ENCODE measurements around the gene FMN1.
A peak's percentile ranks its signal among the peaks of the same experiment; 100 is the strongest.

The FMN1 gene

GRCh38 chr15:32919749-32920414 is 274.6 kb downstream of the FMN1 start:
- DNase-seq, result no peak

DNA sequence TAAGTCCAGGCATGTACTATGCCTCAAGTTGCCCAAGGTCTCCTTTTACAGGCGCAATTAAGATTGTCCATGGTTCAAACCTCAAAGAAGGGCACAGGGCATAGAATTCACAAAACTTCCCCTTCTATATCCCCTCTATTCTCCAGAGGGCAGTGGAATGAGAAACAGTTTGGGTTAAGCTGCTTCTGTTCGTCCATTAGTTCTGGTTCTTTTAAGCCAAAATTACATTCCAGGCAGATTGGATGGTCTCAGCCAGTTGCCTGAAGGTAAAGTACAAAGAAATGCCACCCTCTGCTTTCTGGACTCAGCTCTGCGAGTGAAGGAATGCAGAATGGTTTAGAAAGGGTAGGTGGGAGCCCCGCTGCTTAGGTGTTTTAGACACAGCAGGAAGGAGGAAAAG is 276.0 kb downstream of the FMN1 start:
- DNase-seq, result no peak

DNA sequence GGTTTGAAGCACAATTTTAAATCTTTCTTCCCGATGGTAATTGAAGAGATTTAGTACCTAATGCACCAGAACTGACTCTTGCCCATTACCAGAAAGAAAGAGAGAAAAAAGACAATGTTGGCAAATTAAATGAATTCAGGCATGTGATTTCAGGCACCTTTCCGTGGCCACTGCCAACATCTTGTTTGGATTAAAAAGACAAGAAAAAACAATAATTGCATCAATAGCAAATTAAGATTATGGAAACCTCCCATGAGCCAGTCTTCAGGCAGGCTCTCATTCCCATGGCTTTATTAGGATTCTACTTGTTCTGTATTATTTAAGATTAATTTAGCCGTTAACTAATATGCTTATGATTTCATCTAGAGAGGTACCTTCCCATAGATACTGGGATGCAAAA is 283.7 kb downstream of the FMN1 start:
- DNase-seq, result no peak

GRCh38 chr15:32909431-32909830 is 285.1 kb downstream of the FMN1 start:
- DNase-seq, result no peak

- DNase-seq, result no peak
Measured at GRCh38 chr15:32908872-32909271, 285.6 kb downstream of the FMN1 start.

DNA sequence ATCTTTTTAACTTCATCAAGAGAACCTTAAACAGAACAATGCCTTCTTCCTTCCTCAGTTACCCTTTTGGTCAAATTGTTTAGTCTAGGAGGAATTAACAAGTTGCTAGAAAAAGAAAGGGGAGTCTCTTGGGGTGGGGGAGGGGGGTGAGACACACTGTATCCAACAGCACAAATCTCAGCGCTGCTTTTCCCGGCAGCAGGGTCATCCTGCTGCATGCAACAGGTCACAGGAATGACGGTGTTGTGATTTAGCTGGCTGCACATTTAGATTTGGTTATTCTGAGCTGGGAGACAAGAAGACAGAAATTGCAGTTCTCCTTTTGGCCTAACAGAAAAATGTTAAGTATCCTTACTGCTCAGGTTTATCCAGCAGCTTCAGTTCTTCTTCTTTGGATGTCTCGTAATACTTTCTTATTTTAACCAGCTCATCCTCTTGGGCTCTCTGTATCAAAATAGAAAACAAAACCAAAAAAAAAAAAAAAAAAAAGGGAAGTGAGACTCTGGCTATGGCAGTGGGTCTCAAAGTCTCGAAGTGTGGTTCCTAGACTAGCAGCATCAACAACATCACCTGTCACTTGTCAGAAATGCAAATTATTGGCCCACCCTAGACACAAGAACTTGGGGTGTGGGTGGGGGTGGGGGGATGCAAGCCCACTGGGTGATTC is 286.2 kb downstream of the FMN1 start:
- DNase-seq, result peak in 2 of 14 donors; percentile 3

DNA sequence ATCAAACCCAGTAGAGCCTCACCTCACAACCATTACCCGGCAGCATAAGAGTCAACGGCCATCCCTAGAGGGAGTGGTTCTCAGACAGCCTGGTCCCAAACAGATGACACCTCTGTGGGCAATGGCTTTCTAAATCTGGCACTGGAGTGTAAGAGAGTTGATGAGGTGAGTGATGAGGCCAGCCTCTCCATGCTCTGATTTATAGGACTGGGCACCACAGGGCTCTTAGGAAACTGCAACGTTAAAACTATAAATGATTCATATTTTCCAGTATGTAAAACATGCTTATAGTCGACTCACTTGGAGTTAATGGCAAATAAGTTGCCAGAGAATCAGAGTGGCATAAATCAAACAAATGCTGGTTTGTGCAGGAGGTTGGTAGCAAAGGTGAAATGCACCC is 289.0 kb downstream of the FMN1 start:
- no peak for DNase-seq

DNA sequence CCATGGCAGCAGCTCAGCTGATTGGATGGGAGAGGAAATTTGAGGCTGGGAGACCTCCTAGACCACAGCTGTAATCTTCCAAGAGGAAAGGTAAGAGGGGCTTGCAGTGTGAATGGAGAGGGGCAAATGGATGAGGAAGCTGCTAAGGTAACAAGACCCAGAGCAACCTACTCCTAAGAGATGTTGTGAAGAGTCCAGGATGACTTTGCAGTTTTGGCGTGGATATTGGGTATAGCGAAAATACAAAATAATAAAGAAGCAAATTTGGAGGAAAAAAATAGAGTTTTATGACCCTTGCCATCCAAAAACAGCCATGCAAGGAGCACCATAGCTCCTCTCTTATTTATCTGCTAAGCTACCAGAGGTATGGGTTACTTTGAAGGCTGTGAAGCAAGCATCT is 290.1 kb downstream of the FMN1 start:
- DNase-seq, result no peak

- no peak for DNase-seq
Measured at GRCh38 chr15:32903591-32904290, 290.8 kb downstream of the FMN1 start.

- no peak for DNase-seq
Measured at GRCh38 chr15:32901995-32902394, 292.5 kb downstream of the FMN1 start.

DNA sequence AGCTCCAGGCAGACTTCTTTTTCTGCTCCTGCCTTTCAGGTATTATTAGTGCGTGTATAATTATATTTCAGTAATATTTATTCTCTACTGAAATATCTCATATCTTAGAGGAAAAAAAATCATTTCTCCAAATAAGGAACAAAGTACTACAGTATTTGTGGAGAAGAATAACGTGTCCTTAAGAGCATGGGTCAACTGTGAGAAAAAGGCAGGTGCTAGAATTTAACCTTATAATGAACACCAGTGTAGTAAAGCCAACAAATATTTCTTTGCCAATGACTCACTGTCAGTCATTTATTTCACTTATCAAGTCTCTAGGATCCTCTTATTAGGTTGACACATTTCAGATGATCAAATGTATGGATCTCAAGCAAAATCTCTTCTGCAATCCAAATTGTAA is 293.3 kb downstream of the FMN1 start:
- no peak for DNase-seq

DNA sequence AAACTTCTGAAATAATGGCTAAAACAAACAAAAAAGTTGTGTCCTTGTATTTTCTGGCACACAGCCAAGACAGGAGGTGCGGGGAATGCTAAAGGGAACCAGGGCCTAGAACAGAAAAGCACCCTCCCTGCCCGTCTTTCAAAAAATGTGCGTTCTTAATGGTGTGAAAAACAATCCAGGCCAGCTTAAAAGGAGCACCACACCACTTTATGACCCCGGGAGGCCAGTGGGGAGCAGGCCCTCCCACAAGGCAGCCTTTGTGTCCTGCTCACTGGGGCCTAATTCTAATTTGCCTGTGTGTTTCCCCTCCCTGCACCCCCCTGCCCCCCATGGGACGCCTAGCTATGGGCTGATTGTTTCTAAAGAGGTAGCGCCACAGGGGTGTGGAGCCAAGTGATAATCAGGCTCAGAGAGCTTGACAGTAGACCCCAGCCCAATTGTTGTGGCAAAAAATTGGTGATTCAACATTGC is 295.4 kb downstream of the FMN1 start:
- DNase-seq, result peak in 2 of 14 donors; percentile 1 to 11

DNA sequence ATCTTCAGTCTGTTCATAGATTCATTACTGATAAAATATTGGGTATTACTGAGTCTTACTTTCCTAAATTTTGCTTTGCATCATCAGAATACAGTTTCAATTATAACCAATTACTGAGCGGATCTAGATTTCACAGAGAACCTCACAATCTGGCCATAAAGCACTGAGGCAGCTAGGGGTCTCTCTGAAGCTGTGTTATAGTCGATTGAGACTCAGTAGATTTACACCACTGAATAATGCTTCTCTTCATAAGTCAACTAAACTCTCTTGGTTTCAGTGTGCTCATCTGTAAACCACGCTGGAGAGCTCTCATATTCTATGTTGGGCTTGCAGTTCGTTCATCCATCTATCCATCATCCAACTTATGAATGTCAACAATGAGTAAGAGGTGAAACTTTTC is 296.1 kb downstream of the FMN1 start:
- DNase-seq, result no peak

DNA sequence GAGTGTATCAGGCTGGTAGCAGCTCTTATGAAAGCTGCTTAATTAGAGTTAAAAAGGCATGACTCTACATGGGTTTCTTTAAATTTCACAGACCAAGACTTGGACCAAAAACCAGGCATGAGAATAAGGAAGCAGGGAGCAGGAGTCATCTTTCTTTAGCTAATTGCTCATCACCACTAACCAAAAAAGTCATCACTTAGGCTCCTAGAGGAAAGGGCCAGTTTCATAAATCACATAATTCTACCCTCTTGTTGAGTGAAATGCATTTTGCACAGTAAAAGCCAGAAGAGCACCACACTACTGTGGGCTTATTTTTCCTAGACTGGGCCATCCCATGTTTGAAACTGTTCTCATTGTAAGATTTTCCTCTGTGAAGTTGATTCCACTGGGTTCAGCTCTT is 301.1 kb downstream of the FMN1 start:
- DNase-seq, result no peak

GRCh38 chr15:32889214-32889613 is 305.3 kb downstream of the FMN1 start:
- DNase-seq, result no peak

DNA sequence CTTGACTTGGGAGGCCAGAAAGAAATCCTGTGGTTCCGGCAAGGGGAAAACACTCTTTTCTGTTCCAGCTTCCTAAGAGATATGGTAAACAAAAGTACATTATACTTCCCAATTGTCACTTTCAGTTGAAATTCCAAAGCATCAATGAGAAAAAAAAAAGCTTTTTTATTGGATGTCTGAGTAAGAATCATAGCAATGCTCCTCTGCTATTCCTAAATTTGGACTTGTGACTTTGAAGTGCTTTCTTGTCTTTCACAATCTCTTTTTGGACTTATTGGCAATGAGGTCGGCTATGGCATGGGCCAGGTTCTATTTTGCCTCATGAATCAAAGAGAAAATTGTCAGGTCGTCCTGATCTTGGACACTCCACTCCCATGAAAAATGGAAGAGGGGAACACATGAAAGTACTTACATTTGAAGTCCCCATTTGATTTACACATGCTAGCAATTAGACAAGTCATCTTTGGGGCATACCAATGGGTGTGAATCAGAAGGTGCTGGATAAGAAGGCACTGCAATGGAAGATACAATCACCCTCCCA is 306.2 kb downstream of the FMN1 start:
- no peak for DNase-seq

GRCh38 chr15:32887090-32887489 is 307.4 kb downstream of the FMN1 start:
- no peak for DNase-seq

DNA sequence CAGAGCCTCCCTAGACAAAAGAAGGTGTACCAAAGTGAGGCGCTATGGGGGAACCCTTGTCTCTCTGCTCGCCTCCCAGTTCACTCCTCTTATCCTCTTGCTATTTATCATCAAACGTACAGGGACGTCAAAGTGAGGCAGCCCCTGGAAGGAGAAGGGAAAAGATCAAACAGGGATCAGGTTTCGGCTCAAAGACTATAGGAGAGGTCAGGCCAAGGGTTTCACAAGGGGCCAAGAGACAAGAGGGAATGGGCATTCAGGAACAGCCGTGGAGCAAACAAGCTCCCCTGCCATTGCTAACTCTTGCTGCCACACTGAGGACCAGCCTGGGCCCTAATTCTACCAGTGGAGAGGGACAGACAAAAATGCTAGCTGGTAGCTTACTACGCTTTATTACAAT is 308.1 kb downstream of the FMN1 start:
- DNase-seq, result no peak

GRCh38 chr15:32885713-32886112 is 308.8 kb downstream of the FMN1 start:
- DNase-seq, result no peak

DNA sequence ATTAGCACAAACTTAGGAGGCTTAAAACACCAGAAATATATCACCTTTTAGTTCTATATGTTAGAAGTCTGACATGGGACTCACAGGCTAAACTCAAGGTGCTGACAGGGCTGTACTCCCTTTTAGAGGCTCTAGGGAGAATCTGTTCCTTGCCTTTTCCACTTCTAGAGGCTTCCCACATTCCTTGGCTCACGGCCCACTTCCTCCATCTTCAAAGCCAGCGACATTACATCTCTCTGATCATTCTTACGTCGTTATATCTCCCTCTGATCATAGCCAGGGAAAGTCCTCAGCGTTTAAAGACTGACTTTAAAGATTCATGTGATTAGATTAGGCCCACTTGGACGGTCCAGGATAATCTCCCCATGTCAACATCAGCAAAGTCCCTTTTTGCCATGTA is 310.4 kb downstream of the FMN1 start:
- no peak for DNase-seq

GRCh38 chr15:32882955-32883354 is 311.6 kb downstream of the FMN1 start:
- no peak for DNase-seq

DNA sequence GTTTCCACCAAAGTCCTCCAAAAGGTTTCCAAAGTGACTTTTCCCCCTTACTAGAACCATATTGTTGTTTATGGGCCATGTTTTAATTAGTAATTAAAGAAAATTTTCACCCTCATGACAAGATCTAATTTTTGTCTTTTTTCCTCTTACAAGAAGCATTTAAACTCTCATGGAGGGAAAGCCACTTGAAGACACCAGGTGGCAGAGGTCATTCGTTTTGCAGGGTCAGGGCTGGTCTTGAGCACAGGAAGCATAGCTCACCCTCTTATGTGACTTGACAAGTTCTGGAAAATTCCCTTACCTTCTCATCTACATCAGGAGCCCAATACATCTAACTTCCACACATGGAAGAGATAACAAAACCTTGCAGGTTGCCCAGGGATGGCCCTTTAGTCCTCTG is 313.0 kb downstream of the FMN1 start:
- no peak for DNase-seq

- no peak for DNase-seq
Measured at GRCh38 chr15:32880642-32881041, 313.9 kb downstream of the FMN1 start.

GRCh38 chr15:32879980-32880379 is 314.5 kb downstream of the FMN1 start:
- no peak for DNase-seq
